HG03432 (cell line): Measurements from ENCODE around the gene MFAP3.
"Not testable (repeated sequence)": the region's sequence is repeated elsewhere in the genome, so short reads cannot be mapped to it uniquely, and the experiment has no call there.

Experiments
- ATAC-seq: cut with Tn5 transposase; IDR thresholded peaks from one replicate; pipeline ENCODE4 v1.9.1; 2021; ENCODE audit warnings: mild to moderate bottlenecking, moderate library complexity; ENCODE audit not compliant: unreplicated experiment

Gene MFAP3

DNA sequence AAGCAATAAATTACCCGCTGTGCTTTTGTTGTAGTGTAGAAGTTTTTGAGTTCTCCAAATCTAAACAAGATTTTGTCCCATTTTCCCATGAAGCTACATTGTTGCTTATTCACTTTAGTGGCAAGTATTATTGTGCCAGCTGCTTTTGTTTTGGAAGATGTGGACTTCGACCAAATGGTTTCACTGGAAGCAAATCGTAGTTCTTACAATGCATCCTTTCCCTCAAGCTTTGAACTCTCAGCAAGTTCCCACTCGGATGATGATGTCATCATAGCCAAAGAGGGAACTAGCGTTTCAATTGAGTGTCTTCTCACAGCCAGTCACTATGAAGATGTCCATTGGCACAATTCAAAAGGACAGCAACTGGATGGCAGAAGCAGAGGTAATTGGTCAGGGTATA lies 10.9 kb downstream of the MFAP3 start:
- no peak for ATAC-seq

DNA sequence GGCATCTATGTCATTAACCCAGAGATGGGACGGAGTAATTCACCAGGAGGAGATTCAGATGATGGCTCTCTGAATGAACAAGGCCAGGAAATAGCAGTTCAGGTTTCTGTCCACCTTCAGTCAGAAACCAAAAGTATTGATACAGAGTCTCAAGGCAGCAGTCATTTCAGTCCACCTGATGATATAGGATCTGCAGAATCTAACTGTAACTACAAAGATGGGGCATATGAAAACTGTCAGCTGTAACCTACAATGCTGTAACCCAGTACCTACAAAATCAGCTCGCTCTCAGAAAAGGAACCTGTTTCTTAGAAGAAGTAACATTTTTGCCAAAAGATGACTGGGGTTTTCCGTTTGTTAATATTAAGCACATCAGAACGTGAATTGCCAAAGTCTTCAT lies 14.7 kb downstream of the MFAP3 start:
- ATAC-seq, result no peak

DNA sequence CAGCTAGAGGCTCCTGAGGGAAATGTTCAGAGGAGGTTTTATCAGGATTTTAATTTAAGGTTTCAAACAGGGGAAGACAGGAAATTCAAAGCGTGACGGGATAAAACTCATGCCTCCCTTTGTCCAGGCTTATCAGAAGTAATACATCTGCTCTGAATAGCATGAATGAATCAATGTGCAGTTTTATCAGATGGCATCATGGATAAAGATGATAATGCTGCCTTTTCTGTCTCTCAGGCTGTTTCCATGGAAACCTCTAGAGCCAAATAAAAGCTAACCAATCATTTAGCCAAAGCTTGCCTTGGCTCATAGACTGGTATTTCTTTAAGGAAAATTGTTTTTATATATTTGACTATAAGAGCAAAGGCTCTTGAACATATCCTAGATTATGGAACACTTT lies 16.4 kb downstream of the MFAP3 start:
- no peak for ATAC-seq

DNA sequence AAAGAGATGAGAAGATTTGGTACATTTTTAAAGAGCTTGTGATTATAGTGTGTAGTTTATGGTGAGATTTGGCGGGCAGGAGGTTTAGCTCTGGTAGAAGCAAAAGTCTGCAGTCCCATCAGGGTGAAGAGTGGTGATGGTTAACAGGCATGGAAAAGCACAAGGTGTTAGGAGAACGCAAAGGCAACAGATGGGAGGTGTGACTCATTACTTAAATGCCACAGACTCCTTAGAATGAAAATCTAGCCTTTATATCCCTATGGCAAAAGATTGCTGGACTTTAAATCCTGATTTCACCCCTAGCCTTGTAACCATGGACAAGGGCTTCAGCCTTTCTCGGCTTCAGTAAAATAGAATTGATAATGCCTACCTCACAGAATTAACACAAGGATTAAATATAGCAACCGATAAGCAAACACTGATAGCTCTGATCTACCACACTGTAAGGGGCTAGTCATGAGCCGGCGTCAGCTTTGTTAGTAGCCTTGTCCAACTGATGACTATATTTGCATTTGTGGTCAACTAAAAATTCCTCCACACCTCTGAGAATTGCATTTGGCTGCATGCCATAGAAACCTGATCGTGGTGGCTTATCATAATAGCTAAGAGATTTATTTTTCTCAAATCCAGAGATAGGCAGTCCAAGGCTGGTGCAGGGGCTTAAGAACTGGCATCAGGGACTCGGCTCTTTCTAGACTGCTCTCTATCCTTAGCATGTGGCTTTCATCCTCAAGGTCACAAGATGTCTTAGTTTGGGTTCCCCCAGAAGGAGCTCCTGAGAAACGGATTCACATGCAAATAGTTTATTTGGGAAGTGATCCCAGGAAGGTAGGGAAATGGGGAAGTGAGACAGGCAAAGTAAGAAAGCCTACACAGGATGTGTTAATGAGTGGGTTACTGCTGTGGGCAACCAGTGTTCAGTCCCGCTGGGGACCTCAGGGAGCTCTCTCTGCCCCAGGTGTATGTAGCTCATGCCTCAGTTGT lies 19.6 kb downstream of the MFAP3 start:
- peak; percentile 67 for ATAC-seq

DNA sequence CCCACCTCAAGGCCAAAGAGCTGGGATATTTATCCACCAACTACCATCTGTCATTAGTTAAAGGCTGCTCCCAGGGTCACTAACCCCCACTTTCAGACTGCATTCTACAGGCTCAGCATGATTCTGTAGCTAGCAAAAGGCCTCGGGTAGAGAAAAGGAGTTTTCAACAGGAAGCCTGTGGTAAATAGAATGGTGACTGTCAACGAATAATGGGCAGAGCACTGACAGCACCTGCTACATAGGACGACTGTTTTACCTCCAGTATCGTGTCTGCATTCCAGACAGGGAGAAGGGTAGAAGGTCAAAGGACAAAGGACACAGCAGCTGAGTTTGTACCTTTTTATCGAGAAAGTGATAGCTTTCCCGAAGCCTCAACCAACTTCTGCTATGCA lies 20.3 kb downstream of the MFAP3 start:
- ATAC-seq, result peak; percentile 64

DNA sequence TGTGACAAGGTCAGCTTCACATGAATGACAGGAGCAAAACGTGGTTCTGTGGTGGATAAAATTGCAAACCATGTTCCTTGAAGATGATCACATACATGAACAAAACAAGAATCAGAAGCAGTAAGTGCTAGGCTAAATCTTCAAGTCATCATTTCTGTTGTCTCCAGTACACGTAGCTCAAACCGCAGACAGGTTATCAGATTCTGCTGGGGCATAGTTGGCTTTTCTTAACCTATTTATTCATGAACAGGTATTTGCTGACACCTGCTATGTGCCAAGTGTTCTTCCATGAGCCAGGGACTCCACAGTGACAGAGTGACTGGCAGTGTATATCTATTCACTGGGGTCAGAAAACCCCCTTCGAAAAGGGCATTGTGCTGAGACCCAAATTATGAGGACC lies 20.8 kb downstream of the MFAP3 start:
- ATAC-seq, result no peak

DNA sequence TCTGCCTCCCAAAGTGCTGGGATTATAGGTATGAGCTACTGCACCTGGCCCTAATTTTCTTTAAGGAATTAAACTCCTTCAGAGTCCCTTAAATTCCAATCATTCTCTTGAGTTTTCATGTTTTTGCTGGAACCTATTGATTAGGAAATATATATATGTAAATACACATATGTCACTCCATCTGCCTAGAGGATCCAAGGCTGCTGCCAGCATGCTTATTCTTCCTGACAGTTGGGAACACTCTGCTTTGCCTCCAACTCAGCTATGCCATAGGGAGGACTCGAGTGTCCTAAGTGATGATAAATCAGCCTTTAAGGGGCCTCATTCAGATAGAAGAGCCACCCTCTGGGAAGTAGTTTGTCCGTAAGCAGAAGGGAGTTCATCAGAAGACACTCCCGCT lies 21.8 kb downstream of the MFAP3 start:
- ATAC-seq, result no peak

DNA sequence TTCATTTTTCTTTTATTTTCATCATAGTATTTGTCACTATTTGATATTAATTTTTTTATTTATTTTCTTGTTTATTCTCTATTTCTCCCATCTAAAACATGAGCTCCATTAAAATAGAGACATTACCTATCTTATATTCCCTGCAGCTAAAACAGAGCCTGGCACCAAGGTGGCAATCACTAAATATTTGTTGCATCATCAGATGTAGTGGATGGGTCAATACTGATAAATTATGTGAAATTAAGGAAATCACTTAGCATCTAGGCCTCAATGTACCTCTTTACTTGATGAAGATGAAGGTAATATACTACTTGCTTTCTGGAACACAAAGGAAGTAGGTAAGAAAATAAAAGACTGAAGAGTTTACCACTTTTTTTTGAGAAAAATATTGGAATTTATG lies 24.6 kb downstream of the MFAP3 start:
- no peak for ATAC-seq

DNA sequence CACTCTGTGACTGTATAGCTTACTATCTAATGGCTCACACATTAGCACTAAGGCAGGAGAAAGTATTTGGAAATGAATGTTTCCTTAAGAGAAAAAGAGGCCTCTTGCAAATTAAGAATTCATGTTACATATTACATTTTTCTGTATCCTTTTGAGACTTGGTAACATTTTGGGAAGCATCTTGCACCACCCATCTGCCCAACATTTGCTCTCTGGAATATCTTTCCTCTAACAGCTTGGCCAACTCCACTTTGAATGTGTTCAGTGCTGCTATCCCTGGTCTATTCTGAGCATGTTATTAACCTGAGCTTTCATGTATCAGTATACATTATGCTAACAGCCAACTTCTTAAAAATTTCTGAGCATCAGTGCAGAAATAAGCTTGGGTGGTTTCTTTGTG lies 27.2 kb downstream of the MFAP3 start:
- ATAC-seq, result no peak

DNA sequence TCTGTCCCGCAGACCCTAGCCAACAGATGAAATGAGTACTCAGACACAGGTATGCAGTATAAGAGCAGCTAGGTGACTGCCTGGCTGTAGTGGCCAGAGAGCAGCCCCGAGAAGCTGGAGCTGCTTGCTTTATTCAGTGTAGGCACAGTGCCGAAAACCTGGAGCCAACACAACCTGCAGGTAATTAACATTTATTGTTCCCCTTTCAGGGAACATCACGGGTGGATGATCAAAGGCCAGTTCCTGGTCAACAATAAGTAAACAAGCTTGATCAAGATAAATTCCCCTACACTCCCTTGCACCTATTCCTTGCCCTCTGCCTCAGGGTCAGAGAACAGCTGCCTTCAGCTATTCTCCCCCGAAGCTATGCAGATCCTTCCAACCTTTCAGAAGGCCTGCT lies 31.1 kb downstream of the MFAP3 start:
- ATAC-seq, result not testable (repeated sequence)

DNA sequence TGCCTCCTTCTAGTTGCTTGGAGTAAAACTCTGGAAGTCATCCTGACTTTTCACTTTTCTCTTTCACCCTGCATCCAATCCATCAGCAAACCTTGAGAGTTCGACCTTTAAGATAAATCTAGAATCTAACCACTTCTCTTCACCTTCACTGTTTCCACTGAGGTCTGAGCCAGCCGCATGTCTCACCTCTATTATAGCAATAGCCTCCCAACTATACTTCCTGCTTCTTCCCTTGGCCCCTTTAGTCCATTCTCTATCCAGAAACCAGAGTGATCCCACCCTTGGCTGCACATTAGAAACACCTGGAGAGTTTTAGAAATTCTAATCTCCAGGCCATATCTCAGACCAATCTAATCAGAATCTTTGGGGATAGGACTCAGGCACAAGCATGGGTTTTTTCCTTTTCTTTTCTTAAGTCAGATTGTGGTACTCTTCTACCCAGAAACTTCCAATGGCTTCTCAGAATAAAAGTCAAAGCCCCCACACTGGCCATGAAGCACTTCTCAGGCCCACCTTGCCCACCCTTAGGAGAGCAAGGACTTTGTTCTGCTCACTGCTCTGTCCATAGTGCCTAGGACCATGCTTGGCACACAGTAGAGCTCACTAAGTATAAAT lies 33.1 kb downstream of the MFAP3 start:
- ATAC-seq, result peak; percentile 21

DNA sequence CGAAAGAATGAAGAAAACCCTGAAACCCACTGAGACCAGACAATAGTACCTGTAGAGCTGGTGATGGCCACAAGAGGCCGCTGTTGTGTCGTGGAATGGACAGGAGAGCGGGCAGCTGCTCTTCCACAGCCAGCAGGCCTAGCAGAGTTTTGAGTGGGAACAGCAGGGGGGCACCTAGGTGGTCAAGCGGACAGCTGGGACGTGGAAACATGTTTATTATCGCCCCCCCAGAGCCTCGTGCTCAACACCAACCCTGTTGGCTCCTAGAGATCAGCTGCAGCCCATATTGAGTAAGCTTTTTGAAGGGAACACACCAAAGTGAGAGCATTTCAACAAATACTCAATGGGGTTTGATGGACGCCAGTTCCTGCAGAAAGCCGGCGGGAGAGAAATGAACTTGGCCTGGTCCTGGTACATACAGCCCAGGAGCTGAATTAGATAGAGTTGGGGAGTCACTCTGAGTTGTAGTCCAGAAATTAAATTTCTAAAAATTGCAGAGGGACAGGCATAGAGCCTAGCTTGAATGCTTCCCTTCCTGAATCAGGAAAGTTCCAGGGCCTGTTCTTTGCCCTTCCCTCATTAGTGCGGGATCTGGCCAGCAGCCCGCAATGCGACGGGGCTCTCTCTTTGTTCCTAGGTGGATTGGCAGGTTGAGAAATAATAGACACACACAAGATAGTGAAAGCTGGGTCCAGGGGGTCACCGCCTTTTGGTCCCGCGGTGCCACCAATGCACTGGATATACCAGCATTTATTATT lies 33.8 kb downstream of the MFAP3 start:
- ATAC-seq, result peak; percentile 99

DNA sequence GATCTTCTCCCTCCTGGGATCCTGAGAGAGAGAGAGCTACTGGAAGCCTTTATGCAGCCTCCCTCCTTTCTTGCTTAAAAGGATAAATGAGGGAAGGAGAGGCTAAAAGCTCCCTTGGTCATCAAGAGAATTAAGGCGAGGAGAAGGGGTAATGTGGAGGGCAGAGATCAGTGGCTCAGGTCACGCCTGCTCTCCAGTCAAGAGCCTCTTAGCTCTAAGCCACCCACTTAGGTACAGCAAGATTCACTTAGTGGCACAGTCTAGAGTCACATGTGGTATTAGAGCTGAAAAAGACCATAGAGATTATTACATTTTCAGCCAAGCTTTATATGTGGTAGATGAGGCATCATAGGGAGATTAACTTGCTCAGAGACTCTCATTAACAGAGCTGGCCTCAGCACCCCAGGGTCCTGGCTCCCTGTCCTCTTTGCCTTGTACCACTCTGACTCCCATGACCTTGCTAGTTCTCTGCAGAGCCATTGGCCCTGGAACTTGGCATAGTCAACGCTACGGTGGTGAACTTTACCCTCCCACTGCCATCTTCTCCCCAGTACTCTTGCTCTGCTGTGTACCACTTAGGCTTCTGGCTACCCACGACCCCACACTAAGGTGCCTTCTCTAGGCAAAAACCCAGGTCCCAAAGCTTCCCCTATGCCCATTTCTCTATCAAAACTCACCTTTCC lies 37.6 kb downstream of the MFAP3 start:
- ATAC-seq, result no peak

DNA sequence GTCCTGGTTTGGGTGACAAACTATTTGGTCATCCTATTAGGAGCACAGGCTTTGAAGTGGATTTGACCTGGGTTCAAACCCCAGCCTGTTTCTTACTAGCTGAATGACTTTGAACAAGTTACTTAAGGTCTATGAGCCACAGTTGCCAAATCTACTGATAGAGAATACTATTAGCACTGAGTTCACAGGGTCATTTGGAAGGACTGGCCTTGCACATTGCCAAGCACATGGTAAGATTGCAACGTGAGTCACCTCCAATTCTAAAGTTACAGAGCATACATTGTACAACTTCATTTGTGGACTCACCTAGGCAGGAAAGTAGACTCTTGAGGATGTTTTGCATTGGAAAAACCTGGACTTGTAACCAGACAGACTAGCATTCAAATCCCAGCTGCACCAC lies 38.9 kb downstream of the MFAP3 start:
- ATAC-seq, result no peak

DNA sequence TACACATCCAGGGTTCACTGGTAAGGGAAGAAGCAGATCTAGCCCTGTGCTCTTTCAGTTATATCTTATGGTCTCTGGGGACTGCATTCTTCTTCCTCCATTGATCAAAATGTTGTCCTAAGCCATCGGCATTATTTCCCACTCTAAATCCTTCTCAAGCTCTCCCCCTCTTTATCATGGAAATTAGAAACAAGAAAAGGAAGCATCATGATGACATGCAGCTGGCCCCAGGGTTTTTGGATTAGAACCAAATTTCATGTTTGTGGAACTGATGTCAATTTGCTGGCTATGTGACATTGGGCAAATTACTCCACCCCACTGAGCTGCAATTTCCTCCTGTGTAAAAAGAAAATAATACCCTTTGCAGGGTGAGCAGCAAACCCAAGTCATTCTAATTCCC lies 39.5 kb downstream of the MFAP3 start:
- no peak for ATAC-seq

DNA sequence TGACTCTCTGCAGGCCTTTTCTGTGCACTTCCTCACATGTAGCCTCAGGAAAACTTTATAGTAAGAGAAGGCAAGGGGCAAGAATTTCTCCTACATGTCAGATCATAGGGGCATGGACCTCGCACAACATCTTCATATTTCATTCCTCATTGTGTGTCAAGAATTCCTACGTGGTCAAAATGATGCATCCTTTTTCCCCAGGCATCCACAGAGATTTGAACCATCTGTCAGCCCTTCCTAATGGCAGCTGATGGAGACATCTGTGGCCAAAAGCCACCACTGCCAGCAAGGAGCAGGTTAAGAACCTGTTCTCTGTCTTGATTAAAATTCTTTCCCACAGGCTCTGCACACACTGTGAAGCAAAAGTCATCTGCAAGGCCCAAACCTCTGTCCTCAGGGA lies 42.5 kb downstream of the MFAP3 start:
- ATAC-seq, result no peak

DNA sequence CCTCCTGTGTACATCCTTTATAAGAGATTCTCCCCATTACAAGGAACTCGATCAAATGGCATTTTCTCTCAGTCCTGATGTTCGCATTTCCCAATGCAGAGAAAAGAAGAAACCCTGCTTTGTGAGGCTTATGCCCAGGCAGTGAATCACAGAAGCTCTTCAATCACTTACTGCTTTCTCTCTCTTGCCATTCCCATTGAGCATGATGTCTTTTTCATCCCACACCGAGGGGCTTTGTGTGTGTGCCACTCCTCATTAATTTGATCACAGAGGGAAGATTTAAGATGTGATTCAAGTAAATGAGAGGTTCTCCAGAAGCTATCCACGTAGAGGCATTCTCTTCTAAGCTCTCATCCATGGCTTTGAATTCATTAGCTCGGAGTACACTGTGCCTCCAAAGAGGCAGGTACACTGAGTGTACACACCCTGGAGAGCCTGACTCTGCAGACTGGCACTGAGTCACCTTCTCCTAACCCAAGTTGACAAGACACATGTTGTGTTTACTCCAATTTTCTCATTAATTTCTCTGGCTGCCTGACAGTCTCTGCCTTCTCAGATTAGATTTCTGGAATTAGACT lies 45.4 kb downstream of the MFAP3 start:
- ATAC-seq, result no peak

DNA sequence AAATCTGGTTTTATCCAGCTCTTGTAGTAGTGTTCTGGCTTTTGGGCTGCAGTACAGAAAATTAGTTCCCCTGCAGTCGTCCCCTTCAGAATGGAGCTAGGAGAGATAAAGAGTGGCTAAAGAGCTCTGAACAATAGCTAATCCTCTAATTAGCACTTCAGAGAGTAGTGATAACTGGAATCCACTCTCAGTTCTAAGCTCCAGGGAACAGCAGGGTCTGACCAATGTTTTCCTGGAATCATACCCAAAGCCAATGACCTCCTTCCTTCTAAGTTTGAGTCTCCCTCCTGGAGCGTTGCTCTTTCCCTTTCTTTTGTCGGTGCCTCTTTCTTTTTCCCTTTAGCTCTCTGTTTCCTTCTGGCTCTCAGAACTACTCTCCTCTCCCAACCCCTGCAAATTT lies 47.4 kb downstream of the MFAP3 start:
- ATAC-seq, result no peak

DNA sequence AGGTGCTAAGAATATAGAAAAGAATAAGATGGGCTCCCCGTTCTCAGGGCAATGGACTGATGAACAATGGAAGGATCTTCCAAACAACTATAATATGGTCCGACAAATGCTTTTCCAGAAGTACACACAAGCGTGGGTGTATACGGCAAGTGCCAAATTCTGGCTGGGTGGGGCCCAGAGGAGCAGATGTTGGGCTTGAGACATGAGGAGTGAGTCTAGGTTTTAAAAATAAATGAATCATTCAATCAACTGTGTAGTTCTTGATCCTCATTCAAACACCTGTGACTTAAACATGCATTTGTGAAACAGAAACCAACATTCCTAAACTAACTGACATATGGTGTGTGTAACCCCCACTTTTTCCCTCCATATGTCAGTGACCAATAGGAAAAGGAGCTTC lies 47.9 kb downstream of the MFAP3 start:
- ATAC-seq, result no peak

DNA sequence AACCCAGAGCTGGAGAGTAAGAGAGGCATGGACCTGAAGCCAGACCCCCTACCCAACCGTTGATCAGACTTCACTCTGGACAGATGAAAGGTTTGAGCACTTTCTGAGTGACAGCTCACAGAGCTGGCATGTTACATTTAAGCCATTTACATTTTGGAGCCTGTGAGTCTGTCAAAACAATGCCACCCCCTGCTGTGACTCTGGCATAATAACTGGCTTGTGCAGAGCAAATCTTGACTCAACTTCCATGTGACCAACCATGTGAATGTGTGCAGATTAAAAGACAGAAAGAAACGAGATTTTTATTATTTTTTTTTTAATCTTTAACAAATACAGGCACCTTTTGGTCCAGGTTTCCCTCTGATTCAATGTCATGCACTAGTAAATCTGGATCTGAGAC lies 48.5 kb downstream of the MFAP3 start:
- no peak for ATAC-seq

DNA sequence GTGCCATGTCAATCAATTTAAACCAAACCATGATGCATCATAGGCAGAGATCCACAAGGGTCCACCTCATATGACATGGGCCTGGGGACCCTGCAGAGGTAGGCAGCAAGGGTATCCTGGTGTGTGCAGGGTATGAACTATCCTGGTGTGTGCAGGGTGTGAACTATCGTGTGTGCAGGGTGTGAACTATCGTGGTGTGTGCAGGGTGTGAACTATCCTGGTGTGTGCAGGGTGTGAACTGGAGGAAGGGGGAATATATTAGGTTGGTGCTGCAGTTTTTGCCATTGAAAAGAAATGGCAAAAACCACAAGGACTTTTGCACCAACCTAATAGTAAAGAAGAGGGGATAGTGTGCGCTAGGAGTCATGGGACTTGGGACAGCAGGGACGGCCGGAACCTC lies 50.0 kb downstream of the MFAP3 start:
- no peak for ATAC-seq
